ENCODE measurements around the gene FOXJ3.

The FOXJ3 gene

GRCh38 chr1:42335050-42335808 lies at the start of gene FOXJ3:
TSS of gene FOXJ3 (minus strand) at chr1:42335235. CDS start at chr1:42311093, 24,142 bp downstream.
- DNase-seq (ENCODE audit: low read depth in 2 of 2), result peak; percentile 85 to 90

GRCh38 chr1:42381280-42381673 lies 46.2 kb upstream of the FOXJ3 start:
- DNase-seq (ENCODE audit: low read depth in 2 of 2), result no peak

- peak in 1 of 2 experiments; percentile 39 for DNase-seq (ENCODE audit: low read depth in 2 of 2)
Observed at GRCh38 chr1:42380586-42381279, 45.7 kb upstream of the FOXJ3 start, which contains the start of gene RIMKLA. TSS of gene RIMKLA (plus strand) at chr1:42380792. CDS start at chr1:42380935, 143 bp downstream.

GRCh38 chr1:42379794-42380585 lies 45.0 kb upstream of the FOXJ3 start:
- DNase-seq (ENCODE audit: low read depth in 2 of 2), result no peak

- DNase-seq (ENCODE audit: low read depth in 2 of 2), result no peak
Observed at GRCh38 chr1:42372796-42373195, 37.8 kb upstream of the FOXJ3 start.

GRCh38 chr1:42370876-42371549 lies 36.0 kb upstream of the FOXJ3 start:
- no peak for DNase-seq (ENCODE audit: low read depth in 2 of 2)

GRCh38 chr1:42369471-42369870 lies 34.4 kb upstream of the FOXJ3 start:
- no peak for DNase-seq (ENCODE audit: low read depth in 2 of 2)

GRCh38 chr1:42368096-42368795 lies 33.2 kb upstream of the FOXJ3 start:
- no peak for DNase-seq (ENCODE audit: low read depth in 2 of 2)

GRCh38 chr1:42365118-42365517 lies 30.1 kb upstream of the FOXJ3 start:
- no peak for DNase-seq (ENCODE audit: low read depth in 2 of 2)

- DNase-seq (ENCODE audit: low read depth in 2 of 2), result no peak
Observed at GRCh38 chr1:42364542-42364941, 29.5 kb upstream of the FOXJ3 start.

- no peak for DNase-seq (ENCODE audit: low read depth in 2 of 2)
Observed at GRCh38 chr1:42364089-42364488, 29.1 kb upstream of the FOXJ3 start.

GRCh38 chr1:42359466-42359865 lies 24.4 kb upstream of the FOXJ3 start:
- no peak for DNase-seq (ENCODE audit: low read depth in 2 of 2)

GRCh38 chr1:42358791-42359190 lies 23.8 kb upstream of the FOXJ3 start:
- no peak for DNase-seq (ENCODE audit: low read depth in 2 of 2)

- no peak for DNase-seq (ENCODE audit: low read depth in 2 of 2)
Observed at GRCh38 chr1:42350086-42350485, 15.1 kb upstream of the FOXJ3 start.

- DNase-seq (ENCODE audit: low read depth in 2 of 2), result no peak
Observed at GRCh38 chr1:42348498-42348897, 13.5 kb upstream of the FOXJ3 start.

GRCh38 chr1:42343049-42343448 lies 8.0 kb upstream of the FOXJ3 start:
- no peak for DNase-seq (ENCODE audit: low read depth in 2 of 2)

- no peak for DNase-seq (ENCODE audit: low read depth in 2 of 2)
Observed at GRCh38 chr1:42340901-42341300, 5.9 kb upstream of the FOXJ3 start.

- no peak for DNase-seq (ENCODE audit: low read depth in 2 of 2)
Observed at GRCh38 chr1:42340093-42340492, 5.1 kb upstream of the FOXJ3 start.

GRCh38 chr1:42336978-42337377 lies 1.9 kb upstream of the FOXJ3 start:
- no peak for DNase-seq (ENCODE audit: low read depth in 2 of 2)

- DNase-seq (ENCODE audit: low read depth in 2 of 2), result no peak
Observed at GRCh38 chr1:42335809-42336518, 929 bp upstream of the FOXJ3 start.
